ENCODE data around the gene ADAMTS17.

GRCh38 chr15:100002086-100002620 is 339.6 kb downstream of the ADAMTS17 start:
- no peak for TF ChIP-seq POLR2A (IDR thresholded peaks at IDR 0.05)
- TF ChIP-seq CTCF (IDR thresholded peaks at IDR 0.05) = no peak

Measured in heart left ventricle (tissue), 13 donors.